Kasumi-1 (cell line): Measurements from ENCODE around the gene SH2B3.
"Not testable (repeated sequence)": the region's sequence is repeated elsewhere in the genome, so short reads cannot be mapped to it uniquely, and the experiment has no call there.

Experiments used
- DNase-seq, 2 experiments: peaks; one replicate each; lab custom pipeline; 2025; lab: John Stamatoyannopoulos, UW

The SH2B3 gene

GRCh38 chr12:111405859-111406473 is at the start of gene SH2B3:
TSS of gene SH2B3 (plus strand) at chr12:111405923. CDS start at chr12:111418146, 12,223 bp downstream.
- no peak for DNase-seq

GRCh38 chr12:111359231-111359913 is 46.4 kb upstream of the SH2B3 start:
- no peak for DNase-seq

- no peak for DNase-seq
Measured at GRCh38 chr12:111359914-111360276, 45.8 kb upstream of the SH2B3 start.

- DNase-seq: no peak
Measured at GRCh38 chr12:111360325-111360930, 45.3 kb upstream of the SH2B3 start.

- no peak for DNase-seq
Measured at GRCh38 chr12:111361073-111361716, 44.5 kb upstream of the SH2B3 start.

GRCh38 chr12:111361717-111362576 is 43.8 kb upstream of the SH2B3 start:
- no peak for DNase-seq

GRCh38 chr12:111362687-111363475 is 42.8 kb upstream of the SH2B3 start:
- no peak for DNase-seq

GRCh38 chr12:111363578-111363977 is 42.1 kb upstream of the SH2B3 start:
- no peak for DNase-seq

GRCh38 chr12:111366075-111366474 is 39.6 kb upstream of the SH2B3 start:
- DNase-seq: no peak

GRCh38 chr12:111366583-111366982 is 39.1 kb upstream of the SH2B3 start:
- no peak for DNase-seq

- DNase-seq: no peak
Measured at GRCh38 chr12:111367661-111368221, 38.0 kb upstream of the SH2B3 start.

GRCh38 chr12:111368291-111368787 is 37.4 kb upstream of the SH2B3 start:
- no peak for DNase-seq

GRCh38 chr12:111368788-111369495 is 36.8 kb upstream of the SH2B3 start, which contains the start of gene PHETA1:
TSS of gene PHETA1 (minus strand) at chr12:111369095. CDS start at chr12:111363427, 5,668 bp downstream.
- peak; percentile 81 to 88 for DNase-seq

- DNase-seq: no peak
Measured at GRCh38 chr12:111369496-111370220, 36.1 kb upstream of the SH2B3 start.

- not testable (repeated sequence) for DNase-seq
Measured at GRCh38 chr12:111373231-111373630, 32.5 kb upstream of the SH2B3 start.

GRCh38 chr12:111377440-111377839 is 28.3 kb upstream of the SH2B3 start:
- no peak for DNase-seq

GRCh38 chr12:111379942-111380554 is 25.7 kb upstream of the SH2B3 start:
- DNase-seq: no peak

- DNase-seq: no peak
Measured at GRCh38 chr12:111384596-111384995, 21.1 kb upstream of the SH2B3 start.

- DNase-seq: no peak
Measured at GRCh38 chr12:111386885-111387284, 18.8 kb upstream of the SH2B3 start.
